GM18498 (cell line): ENCODE data around the gene CRY2.
"Not testable (repeated sequence)": the region's sequence is repeated elsewhere in the genome, so short reads cannot be mapped to it uniquely, and the experiment has no call there.

Experiments
- ATAC-seq: cut with Tn5 transposase; IDR thresholded peaks from one replicate; pipeline ENCODE4 v1.9.1; 2021; ENCODE audit warnings: mild to moderate bottlenecking, moderate library complexity; ENCODE audit not compliant: unreplicated experiment

The CRY2 gene

DNA sequence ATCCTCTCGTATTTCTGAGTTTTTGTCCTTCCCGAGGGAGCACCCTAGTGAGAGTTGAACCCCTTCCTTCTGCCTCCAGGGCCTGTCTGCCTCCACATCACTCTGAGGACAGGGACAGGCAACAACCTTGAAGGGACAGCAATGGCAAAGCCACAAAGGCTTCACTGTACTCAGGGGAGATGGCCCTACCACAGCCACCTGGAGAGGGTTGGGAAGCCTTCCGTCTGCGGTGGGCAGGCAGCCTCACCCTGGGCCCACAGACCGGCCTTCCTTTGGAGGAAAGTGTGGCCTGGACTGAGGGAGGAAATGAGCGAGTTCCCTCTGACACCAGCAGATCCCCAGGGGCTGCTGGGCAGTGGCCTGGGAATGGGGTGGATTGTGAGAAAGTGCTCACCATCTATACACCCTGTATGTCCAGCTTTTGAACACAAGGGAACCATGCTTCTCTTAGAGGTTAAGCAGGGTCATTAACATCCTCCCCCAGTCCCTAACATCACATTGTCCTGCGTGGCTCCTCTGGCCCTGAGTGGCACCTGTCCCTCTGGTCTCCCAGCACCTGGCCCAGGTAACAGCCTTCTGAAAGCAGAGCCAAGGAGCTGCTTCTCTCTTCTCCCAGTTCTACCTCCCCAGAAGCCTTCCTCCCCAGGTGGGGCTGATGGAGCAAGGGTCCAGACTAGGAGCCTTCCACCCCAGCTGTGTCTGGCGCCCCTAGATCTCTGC is 35.5 kb upstream of the CRY2 start:
- ATAC-seq: no peak

DNA sequence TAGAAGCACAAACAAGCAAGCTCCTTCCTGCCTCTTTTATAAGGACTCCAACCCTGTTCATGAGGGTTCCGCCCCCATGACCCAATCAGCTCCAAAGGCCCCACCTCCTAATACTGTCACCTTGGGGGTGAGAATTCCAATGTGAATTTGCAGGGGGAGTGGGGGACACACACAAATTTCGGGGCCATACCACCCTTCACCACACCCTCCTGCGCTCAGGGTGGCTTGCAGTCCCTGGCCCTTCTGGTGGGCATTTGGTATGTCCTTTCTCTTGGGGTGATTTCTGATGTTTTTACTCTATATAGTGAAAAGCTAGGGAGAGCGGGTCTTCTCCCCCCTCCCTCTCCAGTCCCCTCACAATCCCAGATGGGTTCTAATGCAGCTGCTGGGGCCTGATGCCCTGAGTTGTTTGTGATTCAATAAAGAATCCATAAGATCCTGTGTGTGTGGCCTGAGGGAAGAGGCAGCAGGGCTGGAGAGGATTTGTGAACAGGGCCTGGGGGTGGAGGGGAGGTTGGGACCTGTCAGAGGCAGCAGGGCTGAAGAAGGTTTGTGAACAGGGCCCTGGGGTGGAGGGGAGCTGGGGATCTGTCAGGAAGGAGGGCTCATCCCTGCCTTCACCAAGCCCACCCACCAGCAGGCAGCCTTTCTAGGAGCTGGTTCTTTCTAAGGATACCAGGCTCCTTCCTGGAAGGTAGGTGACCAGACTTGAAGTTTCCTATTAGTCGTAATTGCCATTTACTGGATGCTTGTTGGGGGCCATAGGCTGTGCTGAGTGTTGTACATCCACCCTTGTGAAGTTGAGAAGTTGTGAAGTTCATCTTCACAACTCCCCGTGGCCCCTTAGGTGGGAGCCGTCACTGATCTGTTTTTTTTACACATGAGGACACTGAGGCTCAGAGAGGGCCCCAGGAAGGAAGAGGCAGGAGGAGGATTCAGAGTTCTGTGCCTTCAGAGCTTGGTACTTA is 34.4 kb upstream of the CRY2 start:
- no peak for ATAC-seq

- no peak for ATAC-seq
Observed at GRCh38 chr11:45815747-45816146, 31.5 kb upstream of the CRY2 start.

DNA sequence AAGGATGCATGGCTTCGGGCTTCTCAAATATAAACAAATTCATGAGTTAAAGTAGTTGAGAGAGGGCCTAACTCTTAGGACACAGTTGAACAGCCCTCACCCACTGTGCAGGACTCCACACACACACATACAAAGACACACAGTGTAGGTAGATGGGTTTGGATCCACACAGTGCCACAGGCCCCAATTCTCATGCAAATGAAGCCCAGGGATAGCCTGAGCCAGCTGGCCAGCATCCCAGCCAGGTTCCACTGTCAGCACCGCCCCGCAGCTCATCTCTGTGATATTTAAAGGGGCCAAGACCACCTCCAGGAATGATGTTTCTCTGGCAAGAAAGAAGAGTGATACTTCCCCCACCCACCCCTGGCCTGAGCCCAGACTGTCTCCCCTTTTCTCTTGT is 30.7 kb upstream of the CRY2 start:
- no peak for ATAC-seq

DNA sequence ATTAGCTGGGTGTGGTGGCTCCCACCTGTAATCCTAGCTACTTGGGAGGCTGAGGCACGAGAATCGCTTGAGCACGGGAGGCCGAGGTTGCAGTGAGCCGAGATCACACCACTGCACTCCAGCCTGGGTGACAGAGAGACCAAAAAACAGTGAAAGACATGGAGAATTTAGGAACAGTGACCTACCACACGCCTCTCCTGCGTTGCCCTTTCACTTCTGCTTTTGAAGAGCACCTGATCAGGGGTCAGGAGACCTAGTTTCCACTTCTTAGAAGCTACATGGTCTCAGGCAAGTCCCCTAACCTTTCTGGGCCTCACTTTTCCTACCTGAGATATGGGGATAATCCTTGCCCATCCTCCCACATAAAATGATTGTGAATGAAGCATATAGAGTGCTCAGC is 30.1 kb upstream of the CRY2 start:
- peak; percentile 76 for ATAC-seq

- ATAC-seq: no peak
Observed at GRCh38 chr11:45818961-45819605, 28.2 kb upstream of the CRY2 start.

DNA sequence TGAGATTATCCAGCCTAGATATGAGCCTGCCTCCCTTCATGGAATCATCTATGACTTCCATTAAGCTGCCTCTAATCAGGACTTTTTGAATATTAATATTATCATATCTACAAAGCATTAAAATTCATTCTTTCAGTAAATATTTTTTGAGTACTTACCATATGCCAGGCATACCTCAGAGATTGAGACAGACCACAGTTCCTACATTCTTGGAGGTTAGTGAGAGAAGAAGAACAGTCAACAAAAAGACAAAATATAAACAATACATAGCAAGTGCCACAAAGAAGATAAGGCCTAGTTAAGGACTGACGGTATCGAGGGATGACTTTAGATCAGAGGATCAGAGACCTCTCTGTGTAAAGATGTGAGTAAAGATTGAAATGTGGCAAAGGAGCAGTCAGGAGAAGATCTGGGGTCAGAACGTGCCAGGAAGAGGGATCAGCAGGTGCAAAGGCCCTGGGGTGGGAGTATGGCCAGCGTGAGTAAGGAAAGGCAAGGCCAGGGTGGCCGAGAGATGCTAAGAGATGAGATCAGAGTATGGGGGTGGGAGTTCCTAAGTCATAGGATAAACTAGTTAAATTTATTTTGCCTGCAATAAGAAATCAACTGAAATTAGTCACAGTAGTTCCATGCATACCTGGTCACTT is 26.9 kb upstream of the CRY2 start:
- no peak for ATAC-seq

- ATAC-seq: not testable (repeated sequence)
Observed at GRCh38 chr11:45826492-45826891, 20.8 kb upstream of the CRY2 start.

DNA sequence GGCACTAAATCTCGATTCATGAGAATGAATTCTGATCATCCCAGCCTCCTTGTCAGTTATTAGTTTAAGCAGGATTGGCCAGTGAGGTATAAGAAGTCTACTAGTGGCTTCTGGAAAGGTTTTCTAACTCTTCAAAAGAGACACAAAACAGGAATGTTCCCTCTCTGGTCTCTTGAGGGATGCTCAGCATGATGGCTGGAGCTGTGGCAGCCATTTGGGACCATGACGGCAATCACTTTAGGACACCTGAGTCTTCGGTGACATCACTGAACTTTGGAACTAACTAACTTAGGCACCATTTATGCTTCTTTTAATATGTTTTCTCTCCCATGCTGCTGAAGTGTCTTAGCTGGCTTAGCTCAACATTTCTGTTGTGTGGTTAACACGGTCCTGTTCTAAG is 20.2 kb upstream of the CRY2 start:
- ATAC-seq: no peak

DNA sequence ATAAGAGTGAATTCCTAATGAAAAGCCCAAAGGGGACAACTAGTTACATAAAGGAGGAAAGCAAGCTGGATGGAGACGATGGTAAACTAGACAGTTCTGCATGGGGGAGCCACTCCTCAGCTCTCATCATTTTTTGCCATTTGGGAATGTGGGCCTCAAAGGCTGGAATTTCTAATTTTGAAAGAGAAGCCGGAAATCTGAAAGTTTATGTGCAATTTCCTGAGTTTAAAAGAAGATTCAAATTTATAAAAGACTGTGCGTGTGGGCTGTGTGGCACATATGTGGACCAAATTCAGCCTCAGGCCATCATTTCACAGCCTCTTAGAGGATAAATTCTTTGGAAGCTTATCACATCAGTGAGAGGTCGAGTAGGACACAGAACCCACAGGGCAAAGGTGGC is 18.3 kb upstream of the CRY2 start:
- ATAC-seq: no peak

GRCh38 chr11:45830596-45830995 is 16.7 kb upstream of the CRY2 start:
- ATAC-seq: no peak

DNA sequence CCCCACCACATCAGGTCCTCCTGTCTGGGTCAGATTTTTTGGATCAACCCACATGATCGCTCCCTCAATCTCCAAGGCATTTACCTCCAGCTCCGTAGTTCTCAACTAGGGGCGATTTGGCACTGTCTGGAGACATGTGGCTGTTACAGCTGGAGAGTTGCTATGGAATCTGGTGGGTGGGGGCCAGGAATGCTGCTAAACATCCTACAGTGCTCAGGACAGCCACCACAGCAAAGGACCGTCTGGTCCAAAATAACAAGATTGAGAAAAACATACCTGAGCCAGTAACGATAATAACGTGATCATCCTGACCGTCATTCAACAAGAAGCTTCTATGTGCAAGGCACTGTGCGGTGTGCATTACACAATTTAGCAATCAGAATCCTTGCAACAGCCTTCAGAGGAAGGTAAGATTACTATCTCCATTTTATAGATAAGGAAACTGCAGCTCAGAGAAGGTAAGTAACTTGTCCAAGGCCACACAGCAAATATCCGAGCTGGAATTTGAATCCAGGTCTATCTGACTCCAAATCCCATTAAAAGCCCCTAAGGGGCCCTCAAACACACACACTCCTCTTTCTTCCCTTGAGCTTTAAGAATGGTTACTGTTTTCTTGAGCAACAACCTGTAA is 14.3 kb upstream of the CRY2 start:
- ATAC-seq: no peak

GRCh38 chr11:45833761-45834160 is 13.5 kb upstream of the CRY2 start:
- ATAC-seq: no peak

GRCh38 chr11:45834298-45834756 is 12.9 kb upstream of the CRY2 start:
- ATAC-seq: no peak

- ATAC-seq: no peak
Observed at GRCh38 chr11:45839204-45839603, 8.1 kb upstream of the CRY2 start.

GRCh38 chr11:45840251-45840650 is 7.0 kb upstream of the CRY2 start:
- not testable (repeated sequence) for ATAC-seq

DNA sequence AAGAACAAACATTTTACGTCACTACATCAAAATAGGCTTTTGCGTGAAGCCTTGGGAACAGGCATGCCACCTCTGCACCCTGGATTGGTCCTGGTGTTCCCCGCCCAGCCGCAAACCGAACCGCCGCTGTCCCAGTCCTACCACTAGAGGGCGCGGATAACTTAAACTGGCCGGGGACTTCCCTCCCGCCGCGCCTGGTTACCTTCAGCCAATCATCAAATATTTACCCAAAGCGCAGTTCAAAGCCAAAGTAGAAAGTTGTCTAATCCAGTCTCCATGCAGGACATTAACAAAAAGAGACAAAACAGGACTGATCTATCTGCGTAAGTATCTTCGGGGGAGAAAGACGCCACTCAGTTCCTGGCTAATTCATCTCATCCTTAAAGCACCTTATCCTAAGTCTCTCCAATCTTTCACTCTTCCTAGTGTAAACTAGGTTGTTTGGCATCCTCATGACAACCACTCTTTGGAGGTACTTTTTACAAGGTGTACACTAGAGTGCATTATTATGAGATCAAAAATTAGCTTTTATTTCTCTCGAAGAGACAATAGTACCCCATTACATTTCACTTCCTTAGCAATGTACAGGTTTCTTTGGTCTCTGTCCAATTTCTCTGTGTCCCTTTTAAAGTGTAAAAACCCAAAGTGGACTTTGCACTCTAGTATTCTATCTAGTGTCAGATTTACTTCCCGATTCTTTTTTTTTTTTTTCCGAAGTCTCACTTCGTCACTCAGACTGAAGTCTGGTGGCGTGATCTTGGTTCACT is 3.9 kb upstream of the CRY2 start:
- peak; percentile 23 for ATAC-seq

GRCh38 chr11:45844822-45845578 is 2.3 kb upstream of the CRY2 start:
- ATAC-seq: no peak

DNA sequence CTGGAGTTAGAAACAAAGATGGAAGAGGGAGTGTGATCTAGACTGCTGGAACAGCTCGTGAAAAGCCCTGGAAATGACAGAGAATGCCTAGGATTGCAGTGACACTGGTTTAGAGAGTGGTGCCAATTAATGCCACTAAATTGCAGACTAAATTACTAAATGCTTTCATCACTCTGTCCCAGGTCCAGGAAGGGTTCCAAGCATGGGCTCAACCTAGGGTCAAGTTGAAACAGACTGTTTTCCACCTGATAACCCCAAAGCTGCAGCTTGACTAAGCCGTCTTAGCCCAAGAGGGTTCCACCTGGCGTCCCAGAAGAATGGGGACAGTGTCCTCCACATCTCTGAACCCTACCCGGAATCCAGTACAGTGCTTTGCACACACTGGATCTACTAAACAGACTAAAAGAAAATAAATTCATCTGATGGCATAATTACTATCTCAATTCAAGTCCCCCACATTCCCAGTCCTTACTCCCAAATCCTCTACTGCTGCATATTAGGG is 1.1 kb upstream of the CRY2 start:
- ATAC-seq: no peak
